Suppressor macrophage treated with lipopolysaccharide for 4 hours (primary cell): ENCODE measurements around the gene MPV17L.
"Not testable (repeated sequence)": the region's sequence is repeated elsewhere in the genome, so short reads cannot be mapped to it uniquely, and the experiment has no call there.

Source experiments
- DNase-seq: peaks from one replicate; pipeline ENCODE4 v3.0.0-alpha.2; 2020

Gene MPV17L

DNA sequence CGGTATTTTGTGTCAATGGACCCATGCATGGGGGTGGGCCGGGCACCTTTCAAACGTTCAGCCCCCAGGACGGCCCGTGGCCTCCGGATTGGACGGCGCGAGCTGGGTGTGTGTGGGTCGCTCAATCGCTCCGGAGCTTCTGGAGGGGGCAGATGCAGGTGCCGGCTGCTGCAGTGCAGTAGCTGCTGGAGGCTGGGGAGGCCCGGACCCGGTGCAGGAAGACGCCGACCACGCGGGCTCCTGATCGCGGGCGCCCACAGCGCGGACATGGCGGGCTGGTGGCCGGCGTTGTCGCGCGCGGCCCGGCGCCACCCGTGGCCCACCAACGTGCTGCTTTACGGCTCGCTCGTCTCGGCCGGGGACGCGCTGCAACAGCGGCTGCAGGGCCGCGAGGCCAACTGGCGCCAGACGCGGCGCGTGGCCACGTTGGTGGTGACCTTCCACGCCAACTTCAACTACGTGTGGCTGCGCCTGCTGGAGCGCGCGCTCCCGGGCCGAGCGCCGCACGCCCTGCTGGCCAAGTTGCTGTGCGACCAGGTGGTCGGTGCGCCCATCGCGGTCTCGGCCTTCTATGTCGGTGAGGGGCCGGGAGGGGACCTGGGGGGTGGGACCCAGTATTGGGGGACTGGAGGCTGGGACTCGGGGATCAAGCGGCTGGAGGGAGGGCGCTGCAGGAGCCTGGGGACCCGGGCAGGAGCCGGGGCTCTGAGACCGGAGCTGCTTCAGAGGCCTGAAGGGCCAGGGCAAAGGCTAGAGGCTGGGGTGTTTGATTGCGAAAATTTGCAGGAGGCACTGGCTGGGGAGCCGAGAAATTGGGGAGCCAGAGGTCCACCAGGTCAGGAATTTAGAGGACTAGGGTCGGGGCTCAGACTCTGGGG is at the start of gene MPV17L:
Gene MPV17L (plus strand): TSS at position 124 of the 878 bp plus-strand sequence. CDS start 144 bp downstream, at position 268.
- peak; percentile 21 for DNase-seq

DNA sequence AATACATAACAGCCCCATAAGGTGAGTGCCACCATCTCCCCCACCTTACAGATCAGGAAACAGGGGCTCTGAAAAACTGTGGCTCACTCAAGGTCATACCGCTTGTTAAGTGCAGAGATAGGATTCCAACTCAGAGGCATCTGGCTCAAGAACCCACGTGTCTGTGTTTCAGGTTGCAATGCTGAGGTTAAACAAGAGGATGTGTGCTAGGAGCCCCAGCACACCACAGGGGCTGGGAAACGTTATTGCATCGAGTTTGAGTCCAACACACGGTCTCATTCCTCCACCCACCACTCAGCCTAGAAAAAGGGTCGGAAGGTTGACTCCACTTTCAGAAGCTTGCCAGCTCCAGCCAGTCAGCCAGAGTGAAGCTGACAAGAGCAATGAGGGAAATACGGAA is 46.8 kb upstream of the MPV17L start:
- not testable (repeated sequence) for DNase-seq

DNA sequence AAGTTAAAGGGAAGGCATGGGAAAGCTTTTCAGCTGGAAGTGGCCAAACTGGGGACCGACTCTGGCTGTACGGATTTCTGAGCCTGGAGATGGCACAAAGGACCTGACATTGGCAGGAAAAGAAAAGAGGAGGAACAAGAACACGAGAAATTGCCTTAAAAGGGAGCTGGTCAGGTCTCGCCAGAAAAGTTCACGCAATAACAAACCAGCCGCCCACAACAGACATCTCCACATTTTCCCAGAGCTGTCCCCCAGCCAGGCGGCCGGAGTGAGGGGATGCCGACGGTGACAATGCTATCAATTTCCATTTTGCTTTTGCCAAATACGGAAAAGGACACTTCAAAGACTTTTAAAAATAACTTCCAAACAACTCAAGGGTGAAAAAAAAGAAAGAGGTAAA is 44.3 kb upstream of the MPV17L start:
- DNase-seq, result not testable (repeated sequence)

DNA sequence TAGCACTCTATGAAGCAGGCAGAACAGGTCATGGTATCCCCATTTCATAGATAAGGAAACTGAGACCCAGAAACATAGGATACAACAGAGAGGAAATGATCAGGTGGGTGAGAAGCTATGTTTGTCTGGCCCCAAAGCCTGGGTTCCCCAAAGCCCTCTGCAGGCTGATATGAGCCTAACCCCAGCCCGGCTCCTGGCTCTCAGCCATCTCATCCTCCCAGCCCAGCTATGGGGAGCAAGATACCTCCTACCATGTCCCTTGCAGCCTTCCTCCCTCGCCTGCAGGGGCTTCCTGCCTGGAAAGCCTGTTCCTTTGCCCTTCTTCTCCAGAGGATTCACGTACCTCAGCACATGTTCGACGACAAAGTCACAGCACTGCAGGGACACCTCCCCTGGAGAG is 43.8 kb upstream of the MPV17L start:
- DNase-seq, result not testable (repeated sequence)

DNA sequence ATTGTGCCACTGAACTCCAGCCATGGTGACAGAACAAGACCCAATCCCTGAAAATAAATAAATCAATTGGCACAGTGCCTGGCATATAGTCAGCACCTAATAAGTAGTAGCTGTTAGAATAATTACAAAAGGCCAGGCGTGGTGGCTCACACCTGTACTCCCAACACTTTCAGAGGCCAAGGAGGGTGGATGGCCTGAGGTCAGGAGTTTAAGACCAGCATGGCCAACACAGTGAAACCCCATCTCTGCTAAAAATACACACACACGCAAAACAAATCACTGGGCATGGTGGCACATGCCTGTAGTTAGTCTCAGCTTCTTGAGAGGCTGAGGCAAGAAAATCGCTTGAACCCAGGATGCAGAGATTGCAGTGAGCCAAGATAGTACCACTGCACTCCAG is 42.7 kb upstream of the MPV17L start:
- not testable (repeated sequence) for DNase-seq

DNA sequence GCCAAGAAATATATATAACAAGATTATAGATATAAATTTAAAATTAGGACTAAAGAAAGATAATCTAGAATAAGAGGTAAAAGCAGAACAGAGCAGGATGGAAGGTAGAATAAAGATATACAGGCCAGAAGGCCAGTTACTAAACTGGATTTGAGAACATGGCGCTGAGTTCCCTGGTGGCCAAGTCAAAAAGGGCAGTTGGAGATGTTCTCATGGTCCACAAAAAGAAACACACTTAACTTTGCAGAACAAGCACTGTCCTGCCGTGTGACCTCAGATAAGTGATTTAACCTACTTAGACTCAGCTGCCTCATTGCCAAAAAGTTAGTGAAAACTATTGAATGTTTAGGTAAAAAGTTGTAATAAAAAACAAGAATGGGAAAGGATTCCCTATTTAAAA is 40.7 kb upstream of the MPV17L start:
- not testable (repeated sequence) for DNase-seq

DNA sequence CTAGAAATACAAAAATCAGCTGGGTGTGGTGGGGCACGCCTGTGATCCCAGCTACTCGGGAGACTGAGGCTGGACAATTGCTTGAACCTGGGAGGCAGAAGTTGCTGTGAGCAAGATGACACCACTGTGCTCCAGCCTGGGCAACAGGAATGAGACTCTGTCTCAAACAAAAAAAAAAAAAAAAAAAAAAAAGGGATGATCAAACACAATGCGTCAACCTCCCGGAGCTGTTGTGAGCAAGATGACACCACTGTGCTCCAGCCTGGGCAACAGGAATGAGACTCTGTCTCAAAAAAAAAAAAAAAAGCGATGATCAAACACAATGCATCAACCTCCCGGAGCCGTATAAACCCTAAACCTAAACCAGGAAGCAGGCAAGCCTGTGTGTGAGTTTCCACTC is 38.1 kb upstream of the MPV17L start:
- DNase-seq, result not testable (repeated sequence)

DNA sequence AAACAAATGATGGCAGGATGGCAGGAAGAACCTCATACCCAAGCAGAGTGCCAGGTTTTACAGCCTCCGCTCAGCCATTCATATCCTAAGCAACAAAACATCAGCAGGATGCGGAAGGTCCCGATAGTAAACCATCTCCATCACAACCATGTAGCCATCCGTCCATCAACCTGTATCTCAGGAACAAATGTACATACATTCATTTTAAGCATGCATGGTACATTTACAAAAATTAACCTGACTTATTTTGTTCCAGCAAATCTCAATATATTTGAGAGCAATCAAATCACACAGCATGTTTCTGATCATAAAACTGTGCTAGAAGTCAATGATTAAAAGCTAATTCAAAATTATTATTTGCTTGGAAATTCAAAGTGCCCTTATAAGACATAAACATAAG is 17.4 kb upstream of the MPV17L start, which contains the start of gene NPIPA5:
Gene NPIPA5 (minus strand): TSS at position 101 of the 400 bp plus-strand sequence. CDS start 0 bp downstream, at position 101.
- DNase-seq, result not testable (repeated sequence)

DNA sequence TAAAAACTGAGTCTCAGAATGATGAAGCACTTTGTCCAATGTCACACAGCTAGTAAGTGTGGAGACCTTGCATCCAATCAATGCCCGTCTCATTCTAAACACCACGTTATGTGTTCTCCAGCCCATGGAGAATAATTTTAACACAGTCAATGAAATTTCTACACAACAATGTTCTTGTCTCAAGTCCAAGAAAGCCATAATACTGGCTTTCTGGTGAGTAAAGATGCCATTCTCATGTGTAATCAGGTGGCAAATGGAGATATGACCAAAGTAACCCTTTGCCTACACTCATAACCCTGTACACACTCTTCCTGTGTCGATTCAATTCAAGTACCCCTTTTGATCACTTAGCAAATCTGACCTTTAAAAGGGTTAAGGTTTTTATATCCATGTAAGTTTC is 12.7 kb upstream of the MPV17L start:
- DNase-seq, result not testable (repeated sequence)

DNA sequence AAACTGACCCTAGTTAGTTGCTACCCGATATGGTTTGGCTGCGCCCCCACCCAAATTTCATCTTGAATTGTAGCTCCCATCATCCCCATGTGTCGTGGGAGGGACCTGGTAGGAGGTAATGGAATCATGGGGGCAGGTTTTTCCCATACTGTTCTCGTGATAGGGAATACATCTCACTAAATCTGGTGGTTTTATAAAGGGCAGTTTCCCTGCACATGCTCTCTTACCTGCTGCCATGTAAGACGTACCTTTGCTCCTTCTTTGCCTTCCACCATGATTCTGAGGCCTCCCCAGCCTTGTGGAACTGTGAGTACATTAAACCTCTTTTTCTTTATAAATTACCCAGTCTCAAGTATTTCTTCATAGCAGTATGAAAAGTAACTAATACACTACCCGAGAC is 7.5 kb upstream of the MPV17L start:
- DNase-seq, result not testable (repeated sequence)

DNA sequence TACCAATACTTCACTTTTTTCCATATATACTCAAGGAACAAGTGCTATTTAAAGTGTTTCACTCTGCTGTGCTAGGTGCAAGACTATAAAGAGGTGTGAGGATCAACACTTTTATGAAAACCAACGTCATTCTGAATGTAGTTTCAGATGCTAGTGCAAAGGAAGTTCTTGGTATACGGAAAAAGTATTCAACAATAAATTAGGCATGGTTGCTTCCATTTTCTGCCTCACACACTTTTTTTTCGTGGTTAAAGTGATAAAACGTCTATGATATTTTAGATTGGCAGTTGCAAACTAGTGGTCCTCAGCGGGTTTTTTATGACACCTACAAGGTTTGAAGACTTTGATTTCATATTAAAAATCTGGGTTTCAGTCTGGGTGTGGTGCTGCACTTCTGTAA is 5.6 kb upstream of the MPV17L start:
- DNase-seq, result not testable (repeated sequence)

DNA sequence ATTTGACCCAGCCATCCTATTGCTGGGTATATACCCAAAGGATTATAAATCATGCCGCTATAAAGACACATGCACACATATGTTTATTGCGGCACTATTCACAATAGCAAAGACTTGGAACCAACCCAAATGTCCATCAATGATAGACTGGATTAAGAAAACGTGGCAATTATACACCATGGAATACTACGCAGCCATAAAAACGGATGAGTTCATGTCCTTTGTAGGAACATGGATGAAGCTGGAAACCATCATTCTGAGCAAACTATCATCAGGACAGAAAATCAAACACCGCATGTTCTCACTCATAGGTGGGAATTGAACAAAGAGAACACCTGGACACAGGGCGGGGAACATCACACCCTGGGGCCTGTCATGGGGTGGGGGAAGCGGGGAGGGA is 2.5 kb upstream of the MPV17L start:
- not testable (repeated sequence) for DNase-seq

DNA sequence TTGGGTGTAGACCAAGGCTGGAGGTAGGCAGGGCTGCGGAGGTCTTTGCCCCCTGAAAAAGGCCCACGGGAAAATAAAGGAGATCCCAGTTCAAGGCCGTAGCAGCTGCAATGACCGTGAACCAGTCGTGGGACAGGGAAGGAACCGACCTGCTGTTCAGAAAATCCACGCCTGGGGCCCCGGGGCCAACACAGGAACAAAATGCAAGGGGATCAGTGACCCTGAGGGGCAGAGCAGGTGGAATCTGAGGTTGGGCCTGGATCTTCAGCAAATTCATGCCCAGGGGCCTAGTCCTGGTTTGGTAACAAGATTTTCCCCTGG is 915 bp downstream of the MPV17L start:
- DNase-seq, result not testable (repeated sequence)

DNA sequence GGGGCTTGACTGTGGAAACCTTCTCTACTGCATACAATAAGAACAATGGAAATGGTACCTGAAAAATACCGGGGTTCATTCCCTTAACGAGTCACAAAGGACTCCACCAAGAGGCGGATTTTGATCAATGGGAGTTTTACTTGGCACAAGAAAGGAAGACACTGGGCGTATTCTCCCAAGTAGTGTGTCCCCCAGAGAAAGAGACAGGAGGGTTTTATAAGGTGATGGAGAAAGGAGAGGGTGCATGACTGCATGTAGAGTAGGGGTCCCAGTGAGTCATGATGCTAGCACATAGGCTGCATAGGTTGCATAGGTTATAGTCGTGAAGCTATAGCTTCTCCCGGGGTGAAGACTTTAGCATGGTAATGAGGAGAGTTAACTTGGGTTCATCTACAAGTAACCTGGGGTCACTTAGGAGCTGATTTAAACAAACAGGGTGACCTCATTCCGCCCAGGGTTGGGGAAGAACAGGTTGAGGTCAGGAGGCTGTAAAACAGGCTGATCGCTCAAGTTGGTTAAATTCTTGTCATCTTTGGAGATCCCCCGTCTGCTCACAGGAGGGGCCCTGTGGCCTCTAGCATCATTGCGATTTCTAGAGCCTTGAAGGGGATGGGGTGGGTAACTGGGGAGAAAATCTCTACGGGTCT is 1.5 kb downstream of the MPV17L start:
- DNase-seq, result no peak

DNA sequence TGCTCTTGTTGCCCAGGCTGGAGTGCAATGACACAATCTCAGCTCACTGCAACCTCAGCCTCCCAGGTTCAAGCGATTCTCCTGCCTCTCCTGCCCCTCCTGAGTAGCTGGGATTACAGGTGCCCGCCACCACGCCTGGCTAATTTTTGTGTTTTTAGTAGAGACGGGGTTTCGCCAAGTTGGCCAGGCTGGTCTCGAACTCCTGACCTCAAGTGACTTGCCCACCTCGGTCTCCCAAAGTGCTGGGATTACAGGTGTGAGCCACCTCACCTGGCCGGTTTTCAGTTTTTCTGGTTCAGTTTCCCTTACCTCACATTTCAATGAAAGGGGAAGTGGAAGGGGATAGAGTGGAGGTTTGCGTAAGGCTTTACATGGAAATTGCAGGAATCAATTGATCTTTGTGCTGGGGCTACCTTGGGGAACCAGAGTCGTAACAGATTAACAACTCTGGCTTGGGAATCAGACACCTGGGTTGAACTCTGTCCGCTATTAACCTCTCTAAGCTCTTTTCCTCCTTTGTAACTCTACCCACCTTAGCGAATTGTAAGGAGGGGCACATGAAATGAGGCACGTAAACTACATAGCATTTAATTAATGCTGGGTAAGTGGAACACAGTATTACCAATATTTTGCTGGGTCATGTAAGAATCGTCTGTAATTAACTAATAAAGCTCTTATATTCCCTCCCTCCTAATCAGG is 3.2 kb downstream of the MPV17L start:
- no peak for DNase-seq

DNA sequence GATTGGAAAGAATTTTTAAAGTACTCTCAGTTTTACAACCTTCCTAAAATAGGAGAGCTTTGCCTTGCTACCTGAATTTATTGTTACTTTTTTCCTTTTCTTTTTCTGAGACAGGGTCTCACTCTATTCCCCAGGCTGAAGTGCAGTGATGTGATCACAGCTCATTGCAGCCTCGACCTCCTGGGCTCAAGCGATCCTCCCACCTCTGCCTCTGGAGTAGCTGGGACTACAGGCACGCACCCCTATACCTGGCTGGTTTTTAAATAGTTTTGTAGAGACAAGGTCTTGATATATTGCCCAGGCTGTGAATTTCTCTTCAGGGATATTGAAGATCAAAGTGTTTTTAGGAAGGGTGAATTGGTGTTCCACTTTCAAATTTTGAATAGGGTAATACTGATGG is 3.8 kb downstream of the MPV17L start:
- DNase-seq, result no peak

DNA sequence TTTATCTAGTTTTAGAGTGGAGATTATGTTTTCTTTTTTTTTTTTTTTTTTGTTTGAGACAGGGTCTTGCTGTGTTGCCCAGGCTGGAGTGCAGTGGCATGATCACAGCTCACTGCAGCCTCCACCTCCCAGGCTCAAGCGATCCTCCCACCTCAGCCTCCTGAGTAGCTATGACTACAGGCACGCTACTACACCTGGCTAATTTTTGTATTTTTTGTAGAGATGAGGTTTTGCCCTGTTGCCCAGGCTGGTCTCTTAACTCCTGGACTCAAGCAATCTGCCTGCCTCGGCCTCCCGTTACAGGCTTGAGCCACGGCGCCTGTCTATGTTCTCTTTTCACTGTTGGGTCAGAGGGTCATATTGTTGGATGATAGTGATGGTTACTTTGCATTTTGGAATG is 4.8 kb downstream of the MPV17L start:
- not testable (repeated sequence) for DNase-seq

DNA sequence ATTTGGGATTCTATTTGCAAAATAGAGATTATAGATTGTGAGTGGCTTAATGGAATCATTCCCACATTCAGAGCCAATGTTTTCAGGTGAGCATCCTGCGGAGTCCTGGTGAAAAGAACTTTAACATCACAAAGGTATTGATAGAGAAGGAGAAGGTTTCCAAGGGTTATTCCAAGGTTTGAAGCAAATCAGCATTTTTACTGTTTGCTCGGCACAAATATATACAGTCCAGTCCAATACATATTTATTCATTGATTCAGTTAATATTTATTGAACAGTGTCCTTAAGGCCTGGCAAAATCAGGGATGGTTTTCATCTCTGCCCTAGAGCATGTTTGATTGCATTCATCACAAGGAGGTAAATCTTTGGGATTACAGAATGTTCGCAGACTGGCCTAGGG is 6.4 kb downstream of the MPV17L start:
- DNase-seq, result no peak

DNA sequence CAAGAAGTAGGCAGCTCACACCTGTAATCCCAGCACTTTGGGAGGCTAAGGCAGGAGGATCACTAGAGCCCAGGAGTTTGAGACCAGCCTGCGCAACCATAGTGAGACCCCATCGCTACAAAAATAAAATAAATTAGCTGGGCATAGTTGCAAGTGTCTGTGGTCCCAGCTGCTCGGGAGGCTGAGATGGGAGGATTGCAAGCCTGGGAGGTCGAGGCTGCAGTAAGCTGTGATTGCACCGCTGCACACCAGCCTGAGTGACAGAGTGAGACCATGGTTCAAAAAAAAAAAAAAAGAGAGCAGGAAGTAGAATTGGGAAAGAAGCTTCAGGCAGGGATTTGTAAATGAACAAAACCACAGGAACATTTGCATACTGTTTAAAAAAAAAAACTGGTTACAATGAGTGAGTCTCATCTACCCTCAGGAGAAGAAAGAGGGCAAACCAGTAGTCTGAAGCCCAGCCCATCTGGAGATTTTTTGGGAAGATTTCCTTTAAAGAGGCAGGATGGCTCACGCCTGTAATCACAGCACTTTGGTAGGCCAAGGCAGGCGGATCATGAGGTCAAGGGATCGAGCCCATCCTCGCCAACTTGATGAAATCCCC is 7.9 kb downstream of the MPV17L start:
- DNase-seq, result peak; percentile 80

DNA sequence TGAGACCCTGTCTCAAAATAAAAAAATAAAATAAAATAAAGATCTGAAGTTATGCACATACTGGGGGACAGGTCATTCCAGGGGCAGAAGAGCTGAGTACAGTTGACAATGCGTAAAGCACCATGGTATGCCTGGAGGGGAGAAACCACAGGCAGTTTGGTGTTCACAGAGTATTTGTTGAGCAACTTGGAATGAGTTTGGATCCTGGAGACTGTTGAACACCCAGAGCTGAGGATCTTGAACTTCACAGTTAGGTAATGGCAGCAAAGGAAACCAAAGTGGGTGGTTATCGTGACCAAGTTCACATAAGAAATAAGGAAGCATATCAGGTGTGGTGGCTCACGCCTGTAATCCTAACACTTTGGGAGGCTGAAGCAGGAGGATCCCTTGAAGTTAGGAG is 8.5 kb downstream of the MPV17L start:
- peak; percentile 35 for DNase-seq

DNA sequence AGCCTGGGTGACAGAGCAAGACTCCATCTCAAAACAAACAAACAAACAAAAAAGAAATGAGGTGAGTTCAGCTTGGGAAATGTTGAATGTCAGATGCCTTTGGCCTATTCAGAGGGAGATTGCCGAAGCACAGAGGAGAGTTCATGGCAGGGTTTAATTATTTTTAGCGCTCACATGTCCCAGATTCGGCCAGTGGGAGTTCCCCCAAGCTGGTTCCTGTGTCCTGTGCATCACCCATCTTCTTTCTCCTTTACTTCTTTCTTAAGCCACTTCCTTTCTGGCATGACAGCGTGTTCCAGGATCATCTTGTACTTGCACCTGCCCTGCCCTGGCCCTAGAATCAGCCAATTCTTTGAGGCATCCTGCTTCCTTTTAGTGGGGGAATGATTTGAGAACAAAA is 9.2 kb downstream of the MPV17L start:
- DNase-seq, result peak; percentile 81

DNA sequence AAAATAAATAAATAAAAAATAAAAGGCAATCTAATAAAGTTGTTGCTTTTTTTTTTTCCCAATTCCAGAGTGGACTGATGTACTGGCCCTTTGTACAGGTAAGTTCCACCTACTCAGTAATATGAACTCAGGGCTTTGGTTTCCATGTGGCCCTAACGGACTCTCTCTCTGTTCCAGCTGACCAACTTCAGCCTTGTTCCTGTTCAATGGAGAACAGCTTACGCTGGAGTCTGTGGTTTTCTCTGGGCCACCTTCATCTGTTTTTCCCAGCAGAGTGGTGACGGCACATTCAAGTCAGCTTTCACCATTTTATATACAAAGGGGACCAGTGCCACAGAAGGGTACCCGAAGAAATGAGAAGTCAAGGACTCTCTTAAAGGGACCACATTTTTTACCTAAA is 12.2 kb downstream of the MPV17L start:
- not testable (repeated sequence) for DNase-seq

DNA sequence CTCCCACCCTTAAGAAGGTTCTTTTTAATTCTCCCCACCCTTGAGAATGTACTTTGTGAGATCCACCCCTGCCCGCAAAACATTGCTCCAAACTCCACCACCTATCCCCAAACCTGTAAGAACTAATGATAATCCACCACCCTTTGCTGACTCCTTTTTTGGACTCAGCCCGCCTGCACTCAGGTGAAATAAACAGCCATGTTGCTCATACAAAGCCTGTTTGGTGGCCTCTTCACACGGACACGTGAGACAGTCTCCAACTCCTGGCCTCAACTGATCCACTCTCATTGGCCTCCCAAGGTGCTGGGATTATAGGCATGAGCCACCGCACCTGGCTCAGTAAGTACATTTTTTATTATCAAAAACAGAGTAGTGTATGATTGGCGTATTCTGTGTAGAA is 13.9 kb downstream of the MPV17L start:
- DNase-seq, result not testable (repeated sequence)
